K562 (cell line): Measurements from ENCODE around the gene CSTB. TPM values are rescaled to one million over a fixed set of nuclear protein-coding genes. Genes with fewer than 3 reads are reported as not detected.
A peak's percentile ranks its signal among the peaks of the same experiment; 100 is the strongest.

ENCODE experiments used
- ADNP ChIP-seq: fragments of 200-800 bp; sonication (Bioruptor generic); IDR thresholded peaks from 2 replicates; pipeline ENCODE4 v1.6.1; 2016; ENCODE audit warnings: missing genetic modification characterization, missing compliant biosample characterization
- ARHGAP35 ChIP-seq: fragments of 450-650 bp; IDR thresholded peaks from 2 replicates; pipeline ENCODE4 v1.6.1; 2018; ENCODE audit not compliant: partially characterized antibody
- ARID1B ChIP-seq: fragments of 450-650 bp; IDR thresholded peaks from 2 replicates; pipeline ENCODE4 v1.6.1; 2016; ENCODE audit warnings: antibody characterized with exemption, mild to moderate bottlenecking, inconsistent platforms
- BMI1 ChIP-seq: fragments of 150-350 bp; IDR thresholded peaks from 2 replicates; pipeline ENCODE4 v1.6.1; 2014; ENCODE audit warnings: low read length
- CBX8 ChIP-seq: fragments of 200-600 bp; sonication (generic); IDR thresholded peaks from 2 replicates; pipeline ENCODE4 v1.6.1; 2012; ENCODE audit warnings: borderline replicate concordance, mixed run types, low read depth, mild to moderate bottlenecking, moderate library complexity, mixed read lengths, low read length, control low read depth, inconsistent platforms; ENCODE audit not compliant: poor library complexity, severe bottlenecking; ENCODE audit errors: extremely low read depth
- CEBPG ChIP-seq, 3 experiments: fragments of 200-800 bp in 1 of 3; sonication (Bioruptor generic) in 1 of 3; sonication (generic) in 1 of 3; formaldehyde crosslinking in 1 of 3; IDR thresholded peaks in 2 of 3; conservative IDR thresholded peaks in 1 of 3; 2 replicates each; pipeline versions ENCODE4 v1.6.1 to v1.8.0; 2016 to 2022; ENCODE audit warnings: missing compliant biosample characterization in 2 of 3, missing genetic modification characterization in 2 of 3, mild to moderate bottlenecking in 1 of 3, missing genetic modification reagents in 1 of 3
- COPS2 ChIP-seq: fragments of 450-650 bp; conservative IDR thresholded peaks from 2 replicates; pipeline ENCODE4 v1.6.1; 2016; ENCODE audit warnings: mild to moderate bottlenecking, moderate library complexity
- CTCF ChIP-seq, 3 experiments: IDR thresholded peaks in 2 of 3; conservative IDR thresholded peaks in 1 of 3; 2 replicates each; pipeline ENCODE4 v1.5.1; 2011 to 2012; ENCODE audit warnings: low read length in 3 of 3, mild to moderate bottlenecking in 3 of 3, control low read depth in 2 of 3, improper control_type of control experiment in 1 of 3, inconsistent platforms in 1 of 3, low read depth in 1 of 3, mixed read lengths in 1 of 3, moderate library complexity in 1 of 3; ENCODE audit not compliant: insufficient read depth in 2 of 3
- KDM1A ChIP-seq, 2 experiments: fragments of 450-650 bp; IDR thresholded peaks; 2 replicates each; pipeline ENCODE4 v1.6.1; 2016; ENCODE audit warnings: mild to moderate bottlenecking in 2 of 2
- MCM5 ChIP-seq: fragments of 450-650 bp; IDR thresholded peaks from 2 replicates; pipeline ENCODE4 v1.6.1; 2016; ENCODE audit warnings: low read depth
- MTA2 ChIP-seq: fragments of 450-650 bp; IDR thresholded peaks from 2 replicates; pipeline ENCODE4 v1.6.1; 2016; ENCODE audit warnings: low read depth
- MYNN ChIP-seq, 2 experiments: sonication (generic); formaldehyde crosslinking in 1 of 2; IDR thresholded peaks; 2 replicates each; pipeline versions ENCODE4 v1.5.0 to v1.6.1; 2016 to 2020; ENCODE audit warnings: antibody characterized with exemption in 1 of 2, missing genetic modification reagents in 1 of 2
- NELFE ChIP-seq: IDR thresholded peaks from 2 replicates; pipeline ENCODE4 v1.6.1; 2011; ENCODE audit warnings: mild to moderate bottlenecking; ENCODE audit not compliant: insufficient read depth, insufficient read length
- NONO ChIP-seq, 2 experiments: fragments of 200-400 bp in 1 of 2; fragments of 450-650 bp in 1 of 2; formaldehyde crosslinking in 1 of 2; IDR thresholded peaks; 2 replicates each; pipeline ENCODE4 v1.6.1; 2017; ENCODE audit warnings: low read depth in 2 of 2, mild to moderate bottlenecking in 2 of 2, moderate library complexity in 2 of 2, low read length in 1 of 2
- POLR2AphosphoS5 ChIP-seq: IDR thresholded peaks from 2 replicates; pipeline ENCODE4 v1.6.1; 2011; ENCODE audit warnings: mild to moderate bottlenecking, low read depth, low read length, moderate library complexity; ENCODE audit not compliant: control insufficient read depth, insufficient read depth
- PTBP1 ChIP-seq: fragments of 200-400 bp; formaldehyde crosslinking; IDR thresholded peaks from 2 replicates; pipeline ENCODE4 v1.6.1; 2017; ENCODE audit warnings: low read depth, low read length
- SIX5 ChIP-seq, 2 experiments: IDR thresholded peaks; 2 replicates each; pipeline ENCODE4 v1.6.1; 2011; ENCODE audit warnings: low read length in 2 of 2, borderline replicate concordance in 1 of 2, low read depth in 1 of 2, mild to moderate bottlenecking in 1 of 2, moderate library complexity in 1 of 2; ENCODE audit not compliant: insufficient read depth in 1 of 2
- SPI1 ChIP-seq: IDR thresholded peaks from 2 replicates; pipeline ENCODE4 v1.6.1; 2011; ENCODE audit warnings: low read depth, low read length, control low read depth, borderline replicate concordance
- STAT5A ChIP-seq: IDR thresholded peaks from 2 replicates; pipeline ENCODE4 v1.6.1; 2012; ENCODE audit warnings: low read length, inconsistent platforms, borderline replicate concordance
- U2AF1 ChIP-seq: fragments of 200-400 bp; formaldehyde crosslinking; optimal IDR thresholded peaks from 2 replicates; pipeline ENCODE3; 2017; ENCODE audit warnings: mild to moderate bottlenecking, low read depth, low read length, moderate library complexity
- ZBTB1 ChIP-seq: sonication (generic); formaldehyde crosslinking; IDR thresholded peaks from 2 replicates; pipeline ENCODE4 v1.8.1; 2023; ENCODE audit warnings: missing genetic modification reagents, low read depth, mild to moderate bottlenecking, borderline replicate concordance
- ZNF354B ChIP-seq: fragments of 250-450 bp; sonication (Bioruptor Pico); IDR thresholded peaks from 2 replicates; pipeline ENCODE4 v1.4.0; 2020
- polyA plus RNA-seq, 8 experiments: library from polyadenylated mRNA; depleted of rRNA in 4 of 8; stranded (reverse) in 5 of 8; unstranded in 3 of 8; fragments of >200 nt; fragmentation: Nextera tagmentation in 2 of 8; fragmentation: Illumina TruSeq in 1 of 8; extraction: Ambion mirVana in 2 of 8; extraction: Trizol in 1 of 8; gene quantifications; 2 replicates each; pipeline versions ENCODE4 v1.2.1 to v1.2.3, GENCODE V29; 2011 to 2014; ENCODE audit warnings: inconsistent platforms in 1 of 8, missing spikeins in 1 of 8
- total RNA-seq, 7 experiments: library from RNA; depleted of rRNA in 6 of 7; stranded (reverse); fragments of >200 nt in 6 of 7; fragmentation: Illumina TruSeq in 2 of 7; extraction: Trizol in 2 of 7; gene quantifications; 2 replicates each; pipeline versions ENCODE4 v1.2.1 to v1.2.3, GENCODE V29; 2011 to 2021; ENCODE audit warnings: low replicate concordance in 1 of 7
- TF ChIP-seq, protein P1 (sequence below), 2 experiments: IDR thresholded peaks; 2 replicates each; pipeline ENCODE4 v1.6.1; 2011; ENCODE audit warnings: borderline replicate concordance in 1 of 2, control low read depth in 1 of 2, low read depth in 1 of 2, low read length in 1 of 2, mild to moderate bottlenecking in 1 of 2, mixed read lengths in 1 of 2, moderate library complexity in 1 of 2; ENCODE audit not compliant: insufficient read depth in 1 of 2, insufficient read length in 1 of 2, poor library complexity in 1 of 2, severe bottlenecking in 1 of 2; ENCODE audit errors: extremely low read depth in 1 of 2

CSTB gene
- total and polyA plus RNA-seq, 9 of the 15 experiments (the other 6 are each of a cell fraction or from before 2014, with no cell fraction given): 12.4 to 65.0 (median 31.7) TPM

DNA sequence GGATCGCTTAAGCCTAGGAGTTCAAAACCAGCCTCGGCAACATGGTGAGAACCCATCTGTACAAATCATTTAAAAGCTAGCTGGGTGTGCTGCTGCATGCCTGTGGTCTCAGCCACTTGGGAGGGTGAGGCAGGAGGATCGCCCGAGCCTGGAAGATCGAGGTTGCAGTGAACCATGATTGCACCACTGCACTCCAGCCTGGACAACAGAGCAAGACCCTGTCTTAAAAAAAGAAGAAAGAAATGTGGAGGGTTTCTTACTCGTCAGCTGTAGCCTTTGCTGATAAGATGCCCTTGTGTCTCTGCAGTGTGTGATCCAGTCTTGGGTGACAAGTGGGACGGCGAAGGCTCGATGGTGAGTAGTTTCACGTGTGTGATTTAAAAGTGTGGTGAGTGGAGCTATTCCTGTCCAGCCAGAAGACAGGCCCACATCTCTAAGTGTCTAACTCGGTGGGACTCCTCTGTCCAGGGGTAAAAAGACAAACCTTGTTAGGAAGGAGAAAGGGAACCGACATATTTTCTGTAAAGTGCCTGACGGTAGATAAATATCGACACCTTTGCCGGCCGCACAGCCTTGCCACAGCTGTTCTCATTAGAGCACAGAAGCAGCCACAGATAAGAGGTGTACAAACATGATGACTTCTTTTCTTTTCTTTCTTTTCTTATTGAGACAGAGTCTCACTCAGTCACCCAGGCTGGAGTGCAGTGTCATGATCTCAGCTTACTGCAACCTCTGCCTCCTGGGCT is 30.2 kb downstream of the CSTB start (continued):
- TF ChIP-seq CTCF (IDR thresholded peaks at IDR 0.05 in 2 of 3, conservative IDR thresholded peaks at IDR 0.05 in 1 of 3; ENCODE audit: insufficient read depth in 2 of 3, low read depth in 1 of 3, low read length in 3 of 3) (no peak), MYNN (IDR thresholded peaks at IDR 0.05) (no peak), MYNN (CRISPR knock-in tag; IDR thresholded peaks at IDR 0.05) (no peak), POLR2AphosphoS5 (peak; percentile 23; the same call in 1 of the 2 replicates), ARID1B (peak; percentile 70), ZNF354B (CRISPR knock-in tag) (no peak), KDM1A (IDR thresholded peaks at IDR 0.05) (no peak), NONO (IDR thresholded peaks at IDR 0.05; ENCODE audit: low read depth in 2 of 2, low read length in 1 of 2) (no peak), ARHGAP35 (no peak), SPI1 (no peak), ADNP (peak; percentile 25; the same call in 1 of the 2 replicates), PTBP1 (no peak), MTA2 (0 out of 2 replicates have a peak, but pooled peaks have one; percentile 36), NELFE (no peak), STAT5A (0 out of 2 replicates have a peak, but pooled peaks have one; percentile 23), COPS2 (no peak), U2AF1 (no peak), CEBPG (CRISPR knock-in tag; IDR thresholded peaks at IDR 0.05) (peak; percentile 8), CEBPG (tag; conservative IDR thresholded peaks at IDR 0.05 in 1 of 2, IDR thresholded peaks at IDR 0.05 in 1 of 2) (no peak), CBX8 (no peak), BMI1 (no peak), SIX5 (IDR thresholded peaks at IDR 0.05; ENCODE audit: borderline replicate concordance in 1 of 2, insufficient read depth in 1 of 2, low read depth in 1 of 2, low read length in 2 of 2) (no peak), ZBTB1 (CRISPR knock-in tag) (no peak), MCM5 (no peak)
- TF ChIP-seq, protein P1, sequence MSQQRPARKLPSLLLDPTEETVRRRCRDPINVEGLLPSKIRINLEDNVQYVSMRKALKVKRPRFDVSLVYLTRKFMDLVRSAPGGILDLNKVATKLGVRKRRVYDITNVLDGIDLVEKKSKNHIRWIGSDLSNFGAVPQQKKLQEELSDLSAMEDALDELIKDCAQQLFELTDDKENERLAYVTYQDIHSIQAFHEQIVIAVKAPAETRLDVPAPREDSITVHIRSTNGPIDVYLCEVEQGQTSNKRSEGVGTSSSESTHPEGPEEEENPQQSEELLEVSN (IDR thresholded peaks at IDR 0.05; ENCODE audit: borderline replicate concordance in 1 of 2, extremely low read depth in 1 of 2, insufficient read depth in 1 of 2, insufficient read length in 1 of 2, low read depth in 1 of 2, low read length in 1 of 2, poor library complexity in 1 of 2, severe bottlenecking in 1 of 2): no peak
